GM19238 (cell line): ENCODE results near the gene BID.

ENCODE experiments used
- DNase-seq: peaks from one replicate; pipeline ENCODE4 v3.0.0; 2011; ENCODE audit warnings: low spot score; ENCODE audit not compliant: insufficient read length

Gene BID

GRCh38 chr22:17739196-17739975, 34.9 kb downstream of the BID start:
- DNase-seq, result no peak

- DNase-seq, result no peak
These were observed 35.7 kb downstream of the BID start for GRCh38 chr22:17738386-17739128.

GRCh38 chr22:17734187-17734586, 40.1 kb downstream of the BID start:
- no peak for DNase-seq

- DNase-seq, result no peak
These were observed 40.8 kb downstream of the BID start for GRCh38 chr22:17733466-17733865.

GRCh38 chr22:17732251-17732854, 41.9 kb downstream of the BID start:
- no peak for DNase-seq

- DNase-seq, result no peak
These were observed 44.7 kb downstream of the BID start for GRCh38 chr22:17729561-17729960.

- no peak for DNase-seq
These were observed 45.5 kb downstream of the BID start for GRCh38 chr22:17728786-17729185.

- DNase-seq, result no peak
These were observed 47.1 kb downstream of the BID start for GRCh38 chr22:17726928-17727897.

- DNase-seq, result no peak
These were observed 48.0 kb downstream of the BID start for GRCh38 chr22:17726006-17726927.

GRCh38 chr22:17725500-17725796, 48.8 kb downstream of the BID start:
- no peak for DNase-seq

- DNase-seq, result no peak
These were observed 49.4 kb downstream of the BID start for GRCh38 chr22:17724678-17725499.

GRCh38 chr22:17724241-17724640, 50.0 kb downstream of the BID start:
- DNase-seq, result no peak

- no peak for DNase-seq
These were observed 54.4 kb downstream of the BID start for GRCh38 chr22:17719911-17720310.

GRCh38 chr22:17717708-17718107, 56.6 kb downstream of the BID start:
- DNase-seq, result no peak

GRCh38 chr22:17716529-17716928, 57.7 kb downstream of the BID start:
- DNase-seq, result no peak

GRCh38 chr22:17712441-17712840, 61.8 kb downstream of the BID start:
- no peak for DNase-seq

- no peak for DNase-seq
These were observed 64.2 kb downstream of the BID start for GRCh38 chr22:17710023-17710422.

GRCh38 chr22:17707526-17707925, 66.7 kb downstream of the BID start:
- DNase-seq, result no peak

GRCh38 chr22:17706947-17707346, 67.3 kb downstream of the BID start:
- DNase-seq, result no peak
